ENCODE measurements around the gene CDKAL1. TPM values are rescaled to one million over a fixed set of nuclear protein-coding genes. Genes with fewer than 3 reads are reported as not detected.

The CDKAL1 gene
- total RNA-seq, 1 donor from 2014 or later: 14.8 TPM

- Mint-ChIP-seq H3K27me3 (ENCODE audit: unreplicated experiment) (no peaks in the 10 kb centered on the region), H3K36me3 (ENCODE audit: unreplicated experiment) (no peaks in the 10 kb centered on the region), H3K27ac (ENCODE audit: unreplicated experiment) (no peak overlapping the region), H3K4me3 (ENCODE audit: unreplicated experiment) (no peak overlapping the region), H3K4me1 (ENCODE audit: unreplicated experiment) (peaks cover 6% of the 10 kb centered on the region), H3K9me3 (ENCODE audit: unreplicated experiment) (no peaks in the 10 kb centered on the region)
- TF ChIP-seq, protein P1, sequence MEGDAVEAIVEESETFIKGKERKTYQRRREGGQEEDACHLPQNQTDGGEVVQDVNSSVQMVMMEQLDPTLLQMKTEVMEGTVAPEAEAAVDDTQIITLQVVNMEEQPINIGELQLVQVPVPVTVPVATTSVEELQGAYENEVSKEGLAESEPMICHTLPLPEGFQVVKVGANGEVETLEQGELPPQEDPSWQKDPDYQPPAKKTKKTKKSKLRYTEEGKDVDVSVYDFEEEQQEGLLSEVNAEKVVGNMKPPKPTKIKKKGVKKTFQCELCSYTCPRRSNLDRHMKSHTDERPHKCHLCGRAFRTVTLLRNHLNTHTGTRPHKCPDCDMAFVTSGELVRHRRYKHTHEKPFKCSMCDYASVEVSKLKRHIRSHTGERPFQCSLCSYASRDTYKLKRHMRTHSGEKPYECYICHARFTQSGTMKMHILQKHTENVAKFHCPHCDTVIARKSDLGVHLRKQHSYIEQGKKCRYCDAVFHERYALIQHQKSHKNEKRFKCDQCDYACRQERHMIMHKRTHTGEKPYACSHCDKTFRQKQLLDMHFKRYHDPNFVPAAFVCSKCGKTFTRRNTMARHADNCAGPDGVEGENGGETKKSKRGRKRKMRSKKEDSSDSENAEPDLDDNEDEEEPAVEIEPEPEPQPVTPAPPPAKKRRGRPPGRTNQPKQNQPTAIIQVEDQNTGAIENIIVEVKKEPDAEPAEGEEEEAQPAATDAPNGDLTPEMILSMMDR (IDR thresholded peaks at IDR 0.05): no peak
- no peak for DNase-seq (ENCODE audit: extremely low spot score, unreplicated experiment)
Measured at GRCh38 chr6:21137700-21138335, 603.6 kb downstream of the CDKAL1 start.

DNA sequence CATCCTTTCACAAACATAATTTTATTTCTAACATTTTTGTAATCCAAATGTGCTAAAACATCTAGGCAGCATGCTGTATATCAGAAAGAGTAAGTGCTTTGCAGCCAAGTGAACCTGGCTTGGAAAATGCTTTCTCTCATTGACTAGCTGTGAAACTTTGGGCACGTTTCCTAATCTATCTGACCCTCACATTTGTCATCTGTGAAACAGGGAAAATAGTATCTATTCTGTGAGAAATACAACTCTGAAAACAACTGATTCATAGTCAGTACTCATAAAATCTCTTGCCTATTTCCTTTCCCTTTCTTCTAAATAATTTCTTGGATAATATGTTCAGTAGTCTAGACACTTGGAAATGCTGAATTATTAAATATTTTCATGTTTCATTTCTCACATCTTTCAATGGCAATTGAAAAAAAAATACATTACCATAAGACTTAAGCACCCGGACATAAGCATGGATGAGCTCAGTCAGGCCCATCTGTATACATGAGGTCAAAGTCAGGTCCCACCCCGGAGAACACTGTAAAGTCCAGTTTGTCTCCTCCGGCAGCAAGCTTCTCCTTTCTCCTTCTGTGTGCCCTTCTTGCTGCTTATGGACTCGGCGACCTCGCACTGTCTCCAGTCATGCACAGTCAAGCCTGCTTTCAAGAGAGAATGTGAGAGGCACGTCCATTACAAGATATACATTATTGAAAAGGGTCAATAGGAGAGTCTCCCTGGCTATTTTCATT lies 604.2 kb downstream of the CDKAL1 start:
- no peaks in the 10 kb centered on the region for H3K9me3 Mint-ChIP-seq (ENCODE audit: unreplicated experiment)
- no peak overlapping the region for H3K27ac Mint-ChIP-seq (ENCODE audit: unreplicated experiment)
- H3K27me3 Mint-ChIP-seq (ENCODE audit: unreplicated experiment): no peaks in the 10 kb centered on the region
- H3K4me3 Mint-ChIP-seq (ENCODE audit: unreplicated experiment): no peak overlapping the region
- no peaks in the 10 kb centered on the region for H3K36me3 Mint-ChIP-seq (ENCODE audit: unreplicated experiment)
- TF ChIP-seq, protein P1 (IDR thresholded peaks at IDR 0.05): no peak
- H3K4me1 Mint-ChIP-seq (ENCODE audit: unreplicated experiment): peaks cover 6% of the 10 kb centered on the region
- DNase-seq (ENCODE audit: extremely low spot score, unreplicated experiment): no peak

DNA sequence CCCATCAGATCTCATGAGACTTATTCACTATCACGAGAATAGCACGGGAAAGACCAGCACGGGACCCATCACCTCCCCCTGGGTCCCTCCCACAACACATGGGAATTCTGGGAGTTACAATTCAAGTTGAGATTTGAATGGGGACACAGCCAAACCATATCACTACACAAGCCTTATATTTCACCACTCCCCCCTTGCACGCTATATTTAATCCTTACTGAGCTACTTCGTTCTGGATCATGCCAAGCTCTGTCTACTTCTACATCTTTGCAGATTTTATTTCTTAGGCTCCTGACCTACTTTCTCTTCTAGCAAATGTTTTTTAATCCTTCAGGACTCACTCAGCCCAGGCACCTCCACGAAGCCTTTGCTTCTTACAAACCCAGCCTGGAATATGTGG lies 606.7 kb downstream of the CDKAL1 start:
- Mint-ChIP-seq H3K27ac (ENCODE audit: unreplicated experiment) (no peak overlapping the region), H3K36me3 (ENCODE audit: unreplicated experiment) (no peaks in the 10 kb centered on the region), H3K4me1 (ENCODE audit: unreplicated experiment) (peaks cover 6% of the 10 kb centered on the region), H3K4me3 (ENCODE audit: unreplicated experiment) (no peak overlapping the region), H3K9me3 (ENCODE audit: unreplicated experiment) (no peaks in the 10 kb centered on the region), H3K27me3 (ENCODE audit: unreplicated experiment) (no peaks in the 10 kb centered on the region)
- DNase-seq (ENCODE audit: extremely low spot score, unreplicated experiment): no peak
- TF ChIP-seq, protein P1 (IDR thresholded peaks at IDR 0.05): no peak

DNA sequence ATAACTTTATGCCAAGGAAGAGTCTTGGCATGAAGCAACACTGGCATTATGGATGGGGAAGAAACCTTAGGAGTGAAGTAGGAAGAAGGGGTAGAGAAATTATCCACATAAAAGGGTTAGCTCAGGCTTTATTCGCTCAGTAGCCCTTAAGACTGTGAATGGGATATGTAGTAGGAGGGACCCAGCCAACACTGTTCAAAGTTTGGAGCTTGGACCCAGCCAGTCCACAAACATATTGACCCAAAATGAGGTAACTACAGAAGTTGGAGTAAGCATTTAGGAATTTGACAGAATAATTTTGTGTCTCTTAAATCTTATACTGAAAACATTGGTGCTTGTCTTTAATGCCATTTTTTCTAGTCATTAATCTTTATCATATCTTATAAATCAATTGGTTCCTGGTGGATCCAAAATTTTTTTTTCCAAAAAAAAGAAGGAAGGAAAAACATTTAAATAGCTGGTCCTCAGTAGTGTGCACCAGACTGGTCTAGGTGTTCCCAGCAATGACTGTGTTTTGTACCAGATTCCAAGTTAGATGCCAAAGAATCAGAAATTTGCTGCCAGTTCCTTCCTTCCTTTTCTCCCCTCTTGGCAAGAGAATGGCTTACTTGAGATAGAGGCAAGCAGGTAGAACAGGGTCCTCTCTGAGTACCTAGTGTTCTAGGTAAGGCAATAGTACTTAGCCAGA lies 607.5 kb downstream of the CDKAL1 start:
- no peaks in the 10 kb centered on the region for H3K27me3 Mint-ChIP-seq (ENCODE audit: unreplicated experiment)
- TF ChIP-seq, protein P1 (IDR thresholded peaks at IDR 0.05): no peak
- no peak overlapping the region for H3K27ac Mint-ChIP-seq (ENCODE audit: unreplicated experiment)
- H3K36me3 Mint-ChIP-seq (ENCODE audit: unreplicated experiment): no peaks in the 10 kb centered on the region
- DNase-seq (ENCODE audit: extremely low spot score, unreplicated experiment): no peak
- H3K9me3 Mint-ChIP-seq (ENCODE audit: unreplicated experiment): no peaks in the 10 kb centered on the region
- no peak overlapping the region for H3K4me3 Mint-ChIP-seq (ENCODE audit: unreplicated experiment)
- peaks cover 6% of the 10 kb centered on the region for H3K4me1 Mint-ChIP-seq (ENCODE audit: unreplicated experiment)

DNA sequence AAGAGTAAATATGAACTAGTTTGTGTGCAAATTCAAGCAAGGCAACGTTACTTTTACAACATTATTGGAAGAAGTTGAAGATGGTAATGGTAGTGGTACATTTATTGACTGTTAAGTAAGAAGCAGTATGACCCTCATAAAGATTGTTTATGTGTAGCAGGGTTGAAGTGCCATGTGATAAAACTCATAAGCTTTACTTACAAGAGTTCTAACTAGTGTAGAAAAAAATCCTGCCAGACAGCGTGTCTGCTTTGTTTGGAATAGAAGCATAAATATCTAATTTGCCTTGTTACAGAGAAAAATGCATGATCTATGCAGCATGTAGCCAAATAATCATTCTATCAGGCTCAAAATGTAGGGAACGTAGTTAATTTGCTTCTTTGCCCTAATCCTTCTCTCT lies 608.5 kb downstream of the CDKAL1 start:
- Mint-ChIP-seq H3K36me3 (ENCODE audit: unreplicated experiment) (no peaks in the 10 kb centered on the region), H3K27ac (ENCODE audit: unreplicated experiment) (no peak overlapping the region), H3K4me1 (ENCODE audit: unreplicated experiment) (peaks cover 6% of the 10 kb centered on the region), H3K4me3 (ENCODE audit: unreplicated experiment) (no peak overlapping the region), H3K27me3 (ENCODE audit: unreplicated experiment) (no peaks in the 10 kb centered on the region), H3K9me3 (ENCODE audit: unreplicated experiment) (no peaks in the 10 kb centered on the region)
- TF ChIP-seq, protein P1 (IDR thresholded peaks at IDR 0.05): no peak
- no peak for DNase-seq (ENCODE audit: extremely low spot score, unreplicated experiment)

All from osteocyte (in vitro differentiated cells).